ENCODE results near the gene MAPKAP1.

DNA sequence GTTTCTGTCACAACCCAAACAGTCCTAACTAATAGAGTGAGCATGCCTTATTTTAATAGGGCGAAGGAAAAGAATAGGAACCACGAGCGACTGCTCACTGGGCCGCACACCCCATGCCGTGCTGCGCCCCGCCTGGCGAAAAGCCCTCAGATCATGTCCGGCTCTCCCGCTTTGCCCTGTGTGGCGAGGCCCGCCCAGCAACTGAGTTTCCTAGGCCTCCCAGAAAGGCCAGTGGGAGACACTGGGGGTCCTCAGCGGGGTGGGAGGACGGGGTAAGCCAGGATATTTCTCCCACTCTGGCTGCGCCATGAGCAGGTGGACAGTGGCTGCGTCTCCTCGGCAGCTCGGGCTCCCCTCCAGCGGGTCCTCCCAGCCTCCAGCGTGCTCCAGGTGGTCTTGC is 307.3 kb downstream of the MAPKAP1 start:
- TF ChIP-seq REST (IDR thresholded peaks at IDR 0.05; ENCODE audit: insufficient replicate concordance, low read depth): no peak
- TF ChIP-seq, protein P1, sequence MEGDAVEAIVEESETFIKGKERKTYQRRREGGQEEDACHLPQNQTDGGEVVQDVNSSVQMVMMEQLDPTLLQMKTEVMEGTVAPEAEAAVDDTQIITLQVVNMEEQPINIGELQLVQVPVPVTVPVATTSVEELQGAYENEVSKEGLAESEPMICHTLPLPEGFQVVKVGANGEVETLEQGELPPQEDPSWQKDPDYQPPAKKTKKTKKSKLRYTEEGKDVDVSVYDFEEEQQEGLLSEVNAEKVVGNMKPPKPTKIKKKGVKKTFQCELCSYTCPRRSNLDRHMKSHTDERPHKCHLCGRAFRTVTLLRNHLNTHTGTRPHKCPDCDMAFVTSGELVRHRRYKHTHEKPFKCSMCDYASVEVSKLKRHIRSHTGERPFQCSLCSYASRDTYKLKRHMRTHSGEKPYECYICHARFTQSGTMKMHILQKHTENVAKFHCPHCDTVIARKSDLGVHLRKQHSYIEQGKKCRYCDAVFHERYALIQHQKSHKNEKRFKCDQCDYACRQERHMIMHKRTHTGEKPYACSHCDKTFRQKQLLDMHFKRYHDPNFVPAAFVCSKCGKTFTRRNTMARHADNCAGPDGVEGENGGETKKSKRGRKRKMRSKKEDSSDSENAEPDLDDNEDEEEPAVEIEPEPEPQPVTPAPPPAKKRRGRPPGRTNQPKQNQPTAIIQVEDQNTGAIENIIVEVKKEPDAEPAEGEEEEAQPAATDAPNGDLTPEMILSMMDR (IDR thresholded peaks at IDR 0.05; ENCODE audit: insufficient read depth, low read length): no peak

Measured in HL-60 (cell line).